Common myeloid progenitor, CD34-positive (primary cell): ENCODE data around the gene UQCRH.
"Not testable (repeated sequence)": the region's sequence is repeated elsewhere in the genome, so short reads cannot be mapped to it uniquely, and the experiment has no call there.

Source experiments
- CTCF ChIA-PET: fragments of 350-600 bp; sonication (Branson Sonifier 250); formaldehyde crosslinking; loops from one replicate; lab custom pipeline; 2021; ENCODE audit warnings: antibody characterized with exemption; lab: Charles Lee
- POLR2A ChIA-PET: fragments of 350-600 bp; sonication (Branson Sonifier 250); formaldehyde crosslinking; loops from one replicate; lab custom pipeline; 2021; ENCODE audit warnings: antibody characterized with exemption; lab: Charles Lee
- DNase-seq, 3 donors: peaks; one replicate each; pipeline versions ENCODE4 v3.0.0 to v3.0.0-alpha.2; 2013
- H3K27ac ChIP-seq, 2 experiments: 1 replicate in 1 of 2; 2 replicates in 1 of 2; pipeline ENCODE4 v1.7.0; 2013; ENCODE audit warnings: inconsistent platforms in 2 of 2, low read length in 2 of 2, mild to moderate bottlenecking in 2 of 2, low read depth in 1 of 2, moderate library complexity in 1 of 2; ENCODE audit not compliant: severe bottlenecking in 2 of 2, insufficient read depth in 1 of 2, poor library complexity in 1 of 2
- H3K27me3 ChIP-seq, 5 experiments: replicated peaks in 2 of 5; 1 replicate in 3 of 5; 2 replicates in 2 of 5; pipeline versions ENCODE4 v1.6.1 to v1.7.0; 2013; ENCODE audit warnings: low read length in 4 of 5, mild to moderate bottlenecking in 2 of 5, moderate library complexity in 2 of 5, inconsistent platforms in 1 of 5; ENCODE audit not compliant: insufficient read depth in 5 of 5, control insufficient read depth in 4 of 5
- H3K36me3 ChIP-seq, 4 experiments: 1 replicate in 2 of 4; 2 replicates in 2 of 4; pipeline versions ENCODE4 v1.6.1 to v1.7.0; 2013; ENCODE audit warnings: low read length in 3 of 4, control low read depth in 1 of 4, mild to moderate bottlenecking in 1 of 4; ENCODE audit not compliant: control insufficient read depth in 4 of 4, insufficient read depth in 4 of 4
- H3K4me1 ChIP-seq, 4 experiments: 1 replicate in 3 of 4; 2 replicates in 1 of 4; pipeline versions ENCODE4 v1.6.1 to v1.7.1; 2013; ENCODE audit warnings: low read length in 3 of 4, mild to moderate bottlenecking in 3 of 4, control low read depth in 1 of 4, inconsistent platforms in 1 of 4, moderate library complexity in 1 of 4; ENCODE audit not compliant: control insufficient read depth in 4 of 4, insufficient read depth in 4 of 4; ENCODE audit errors: control extremely low read depth in 1 of 4
- H3K4me3 ChIP-seq, 7 experiments: 1 replicate in 4 of 7; 2 replicates in 3 of 7; pipeline versions ENCODE4 v1.5.1 to v1.7.0; 2013; ENCODE audit warnings: mild to moderate bottlenecking in 7 of 7, low read length in 6 of 7, moderate library complexity in 6 of 7, inconsistent platforms in 2 of 7, low read depth in 2 of 7, control low read depth in 1 of 7; ENCODE audit not compliant: insufficient read depth in 4 of 7, control insufficient read depth in 1 of 7; ENCODE audit errors: extremely low read depth in 1 of 7
- H3K9me3 ChIP-seq, 5 experiments: 1 replicate in 4 of 5; 2 replicates in 1 of 5; pipeline versions ENCODE4 v1.6.1 to v1.7.1; 2013; ENCODE audit warnings: low read length in 4 of 5, mild to moderate bottlenecking in 2 of 5, inconsistent platforms in 1 of 5, low read depth in 1 of 5, moderate library complexity in 1 of 5; ENCODE audit not compliant: control insufficient read depth in 4 of 5, insufficient read depth in 2 of 5; ENCODE audit errors: control extremely low read depth in 1 of 5
- WGBS: methylation state at CpG from one replicate; pipeline ENCODE4 v1.1.5; 2013; ENCODE audit not compliant: insufficient coverage; 5-methylcytosine and 5-hydroxymethylcytosine counted together

UQCRH gene

DNA sequence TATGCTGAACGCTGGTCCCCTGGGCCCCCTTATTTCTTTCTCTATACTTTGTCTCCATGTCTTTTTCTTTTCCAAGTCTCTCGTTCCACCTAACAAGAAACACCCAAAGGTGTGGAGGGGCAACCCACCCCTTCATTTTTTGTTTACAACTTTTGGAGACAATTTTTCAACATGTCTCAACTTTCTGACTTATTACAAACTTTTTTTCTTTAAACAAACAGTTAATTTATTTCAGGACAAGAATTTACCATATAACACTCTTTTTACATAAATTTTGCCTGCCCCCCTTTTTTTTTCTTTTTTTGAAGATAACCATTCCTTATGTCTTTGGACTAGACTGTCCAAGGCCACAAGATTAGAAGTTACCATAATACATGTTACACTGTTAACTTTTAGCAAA, 26.9 kb downstream of the UQCRH start:
- H3K4me3 ChIP-seq, H3K4me1 ChIP-seq, H3K9me3 ChIP-seq, H3K27ac ChIP-seq, H3K27me3 ChIP-seq, CTCF ChIA-PET, H3K36me3 ChIP-seq, POLR2A ChIA-PET, DNase-seq: not testable (repeated sequence)
- WGBS = 100% methylated on average over 2 of the region's 2 CpGs

DNA sequence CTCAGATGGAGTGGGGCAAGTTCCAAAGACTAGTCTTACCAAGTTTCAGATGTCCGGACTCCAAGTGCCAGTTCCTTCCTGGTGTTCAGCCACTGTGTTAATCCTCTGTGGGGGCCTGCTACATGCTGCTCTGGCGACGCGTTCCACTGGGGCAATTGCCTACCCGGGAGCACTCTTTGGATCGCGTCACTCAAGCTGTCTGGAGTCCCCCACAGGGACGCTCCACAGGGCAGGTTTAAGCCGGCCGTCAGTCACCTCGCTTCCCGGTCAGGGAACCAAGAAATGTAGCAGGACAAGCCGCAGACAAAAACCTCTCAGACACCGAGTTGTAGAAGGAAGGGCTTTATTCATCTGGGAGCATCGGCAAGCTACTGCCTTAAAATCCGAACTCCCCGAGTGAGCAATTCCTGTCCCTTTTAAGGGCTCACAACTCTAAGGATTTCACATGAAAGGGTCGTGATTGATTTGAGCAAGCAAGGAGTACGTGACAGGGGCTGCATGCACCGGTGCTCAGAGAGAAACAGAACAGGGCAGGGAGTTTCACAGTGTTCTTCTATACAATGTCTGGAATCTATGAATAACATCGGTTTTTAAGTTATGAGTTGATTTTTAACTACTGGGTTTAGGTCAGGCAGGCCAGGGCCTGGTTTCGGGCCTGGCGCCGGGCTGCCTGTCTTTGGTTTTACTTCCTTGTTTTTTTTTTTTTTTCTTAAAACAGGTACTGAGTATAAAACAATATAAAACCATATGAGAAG, 28.5 kb downstream of the UQCRH start:
- H3K36me3 ChIP-seq, H3K27ac ChIP-seq, DNase-seq, POLR2A ChIA-PET, H3K27me3 ChIP-seq, H3K9me3 ChIP-seq, H3K4me3 ChIP-seq, H3K4me1 ChIP-seq: not testable (repeated sequence)
- CTCF ChIA-PET = interaction anchor here (2.9 to 5.0 kb wide), 2 partner anchors 14 to 23 kb away, joined by 18 to 79 read pairs; no protein-coding TSS in a partner anchor
- 98% methylated on average over 19 of the region's 24 CpGs for WGBS

DNA sequence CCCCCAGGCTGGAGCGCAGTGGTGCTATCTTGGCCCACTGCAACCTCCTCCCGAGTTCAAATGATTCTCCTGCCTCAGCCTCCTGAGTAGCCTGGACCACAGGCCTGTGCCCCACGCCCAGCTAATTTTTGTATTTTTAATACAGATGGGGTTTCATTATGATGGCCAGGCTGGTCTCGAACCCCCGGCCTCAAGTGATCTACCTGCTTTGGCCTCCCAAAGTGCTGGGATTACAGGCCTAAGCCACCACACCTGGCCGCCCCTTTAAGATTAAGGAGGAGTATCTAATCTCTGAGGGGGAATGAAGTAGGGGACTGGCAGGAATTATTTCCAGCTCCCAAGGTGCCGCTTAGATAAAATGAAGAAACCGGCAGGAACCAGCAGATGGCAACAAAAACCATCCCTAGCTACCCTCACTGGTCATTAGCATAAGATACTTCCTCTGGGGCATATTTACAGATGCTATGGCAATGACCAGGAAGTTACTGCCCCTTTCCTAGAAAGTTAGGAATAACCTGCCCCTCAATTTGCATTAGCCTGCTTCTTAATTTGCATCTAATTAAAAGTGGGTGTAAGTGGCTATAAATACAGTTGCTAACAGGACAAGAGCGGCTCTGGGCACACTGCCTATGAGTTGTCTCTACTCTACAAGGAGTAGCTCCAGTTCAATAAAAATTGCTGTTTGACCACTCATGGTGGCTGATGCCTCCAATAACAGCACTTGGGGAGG, 30.0 kb downstream of the UQCRH start:
- POLR2A ChIA-PET = no interaction called here
- CTCF ChIA-PET = interaction anchor here (1.0 to 5.0 kb wide), 6 partner anchors 13 to 60 kb away, joined by 3 to 79 read pairs (median 6); partner anchors contain the start of genes LRRC41 and UQCRH

DNA sequence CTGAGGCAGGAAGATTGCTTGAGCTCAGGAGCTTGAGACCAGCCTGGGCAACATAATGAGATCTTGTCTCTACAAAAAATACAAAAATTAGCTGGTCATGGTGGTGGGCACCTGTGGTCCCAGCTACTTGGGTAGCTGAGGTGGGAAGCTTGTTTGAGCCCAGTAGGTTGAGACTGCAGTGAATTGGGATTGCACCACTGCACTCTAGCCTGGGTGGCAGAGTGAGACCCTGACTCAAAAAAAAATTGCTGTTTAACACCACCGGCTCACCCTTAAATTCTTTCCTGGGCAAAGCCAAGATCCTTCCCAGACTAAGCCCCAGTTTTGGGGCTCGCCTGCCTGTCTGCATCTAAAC, 30.5 kb downstream of the UQCRH start:
- Histone ChIP-seq H3K36me3 (no peaks in the 10 kb centered on the region), H3K4me3 (no peak overlapping the region), H3K4me1 (peaks cover 0 to 3% (median 0%) of the 10 kb centered on the region in 4 experiments), H3K27me3 (no peaks in the 10 kb centered on the region), H3K27ac (no peak overlapping the region), H3K9me3 (no peaks in the 10 kb centered on the region)
- POLR2A ChIA-PET = no interaction called here
- DNase-seq = no peak
- CTCF ChIA-PET = interaction anchor here (1.0 to 5.0 kb wide), 7 partner anchors 12 to 61 kb away, joined by 3 to 79 read pairs (median 4); partner anchors contain the start of genes LRRC41 and UQCRH
- WGBS = 100% methylated on average over 1 of the region's 2 CpGs

More for the DNA sequence above, 30.0 kb downstream of the UQCRH start:
- no peak overlapping the region for H3K4me3 ChIP-seq
- no peak overlapping the region for H3K27ac ChIP-seq
- no peaks in the 10 kb centered on the region for H3K9me3 ChIP-seq
- 83% methylated on average over 9 of the region's 9 CpGs for WGBS
- H3K36me3 ChIP-seq = no peaks in the 10 kb centered on the region
- H3K27me3 ChIP-seq = no peaks in the 10 kb centered on the region
- DNase-seq = peak; percentile 38 to 55 (median 54)
- peaks cover 0 to 3% (median 0%) of the 10 kb centered on the region in 4 experiments for H3K4me1 ChIP-seq

DNA sequence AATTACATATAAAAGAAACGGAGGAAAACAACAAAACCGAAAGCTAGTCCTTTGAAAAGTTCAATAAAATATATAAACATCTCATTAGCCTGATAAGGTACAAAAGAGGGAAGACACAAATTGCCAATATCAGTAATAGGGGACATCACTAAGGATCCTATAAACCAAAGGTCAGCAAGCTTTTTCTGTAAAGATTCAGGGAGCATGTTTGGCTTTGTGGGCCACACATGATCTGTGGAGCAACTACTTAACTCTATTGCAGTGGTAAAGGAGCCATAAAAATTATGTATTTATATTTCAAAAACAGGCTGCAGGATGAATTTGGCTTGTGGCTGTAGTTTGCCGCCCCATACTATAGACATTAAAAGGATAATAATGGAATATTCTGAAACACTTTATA, 31.6 kb downstream of the UQCRH start:
- Histone ChIP-seq H3K36me3 (no peaks in the 10 kb centered on the region), H3K4me3 (no peak overlapping the region), H3K27ac (no peak overlapping the region), H3K4me1 (peaks cover under 1 to 10% (median 5%) of the 10 kb centered on the region in 4 experiments), H3K27me3 (no peaks in the 10 kb centered on the region), H3K9me3 (no peaks in the 10 kb centered on the region)
- DNase-seq = no peak
- POLR2A ChIA-PET = no interaction called here
- WGBS = no CpG with 5 or more reads among the region's 3 CpGs
- CTCF ChIA-PET = interaction anchor here (1.3 to 5.0 kb wide), 4 partner anchors 9 to 38 kb away, joined by 3 to 79 read pairs (median 11); no protein-coding TSS in a partner anchor

DNA sequence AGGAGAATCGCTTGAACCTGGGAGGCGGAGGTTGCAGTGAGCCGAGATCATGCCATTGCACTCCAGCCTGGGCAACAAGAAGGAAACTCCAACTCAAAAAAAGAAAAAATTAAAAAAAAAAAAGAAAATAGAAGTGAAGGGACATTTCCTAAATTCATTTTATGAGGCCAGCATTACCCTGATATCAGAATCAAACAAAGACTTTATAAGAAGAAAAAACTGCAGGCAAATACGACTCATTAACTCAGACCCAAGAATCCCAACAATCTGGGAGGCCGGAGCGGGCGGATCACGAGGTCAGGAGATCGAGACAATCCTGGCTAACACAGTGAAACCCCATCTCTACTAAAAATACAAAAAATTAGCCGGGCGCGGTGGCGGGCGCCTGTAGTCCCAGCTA, 33.9 kb downstream of the UQCRH start:
- no CpG with 5 or more reads among the region's 14 CpGs for WGBS
- CTCF ChIA-PET = interaction anchor here (1.3 kb wide), 1 partner anchor 9 kb away, joined by 4 read pairs; no protein-coding TSS in a partner anchor
- H3K27me3 ChIP-seq, H3K4me3 ChIP-seq, DNase-seq, H3K36me3 ChIP-seq, H3K27ac ChIP-seq, POLR2A ChIA-PET, H3K9me3 ChIP-seq: not testable (repeated sequence)
- H3K4me1 ChIP-seq = peaks cover 3 to 23% (median 16%) of the 10 kb centered on the region in 4 experiments
